Left ventricle myocardium superior (tissue), 1 donor: ENCODE data around the gene DPYSL4. TPM values are rescaled to one million over a fixed set of nuclear protein-coding genes. Genes with fewer than 3 reads are reported as not detected.
A peak's percentile ranks its signal among the peaks of the same experiment; 100 is the strongest.
"Not testable (repeated sequence)": the region's sequence is repeated elsewhere in the genome, so short reads cannot be mapped to it uniquely, and the experiment has no call there.

Experiments
- ATAC-seq: fragments of 200-7000 bp; cut with Tn5 transposase; one replicate; pipeline ENCODE4 v1.9.1; 2020; ENCODE audit warnings: mild to moderate bottlenecking, moderate library complexity
- DNase-seq: peaks from one replicate; pipeline ENCODE4 v3.0.0-alpha.2; 2020
- intact Hi-C: fragments of 100-400 bp; cut with micrococcal nuclease; formaldehyde crosslinking; loops from one replicate; pipeline ENCODE4 v1.11.0; 2022
- total RNA-seq: library from RNA; stranded (reverse); fragmentation: NEBNext Ultra II Directional; extraction: Animal tissue kit (Norgen Biotek cat#: 25700); gene quantifications from one replicate; pipeline ENCODE4 v1.2.1, GENCODE V29; 2021
- donor health status: DM: no; HTN: yes; CAD: no; lungs with severe emphysema.

Gene DPYSL4
- total RNA-seq, 1 donor from 2014 or later, result 45.2 TPM

DNA sequence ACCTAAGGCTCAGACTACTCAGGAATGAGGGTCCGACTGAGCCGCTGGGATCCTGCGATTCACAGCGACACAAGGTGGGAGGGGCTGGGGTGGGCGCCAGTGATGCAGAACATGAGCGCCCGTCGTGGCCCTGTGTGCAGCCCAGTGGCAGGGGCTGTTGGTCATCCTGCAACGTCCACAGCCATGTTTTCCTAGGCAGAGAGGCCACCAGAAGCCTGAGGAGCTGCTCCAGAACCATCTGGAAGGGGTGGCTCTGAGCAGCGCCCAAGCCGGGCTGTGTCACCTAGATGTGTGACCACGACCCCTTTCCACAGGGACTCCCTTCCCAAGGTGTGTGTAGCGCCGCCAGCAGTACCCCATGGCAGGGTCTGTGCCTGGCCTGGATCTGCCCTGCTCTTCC, 24.5 kb downstream of the DPYSL4 start:
- intact Hi-C loops, result no loop called here
- ATAC-seq (no peak), DNase-seq (peak; percentile 24)

DNA sequence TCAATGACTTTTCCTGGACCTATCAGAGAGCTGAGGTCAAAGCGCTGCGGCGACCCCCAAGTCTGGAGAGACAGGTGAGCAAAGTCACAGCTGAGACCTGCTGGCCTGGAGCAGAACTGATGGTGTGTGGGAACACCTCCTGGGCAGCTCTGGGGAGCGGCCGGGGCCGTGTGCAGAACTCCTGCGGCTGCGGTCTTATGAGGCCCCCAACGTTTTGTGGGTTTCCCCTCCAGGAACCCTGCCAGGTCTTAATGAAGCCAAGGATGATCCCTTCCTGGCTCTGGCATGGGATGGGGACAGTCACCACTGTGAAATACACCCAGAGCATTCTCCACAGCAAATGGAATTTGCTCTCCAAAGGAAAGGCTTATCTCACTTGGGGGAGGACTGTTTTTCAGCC, 26.1 kb downstream of the DPYSL4 start:
- intact Hi-C loops, result no loop called here
- ATAC-seq, result no peak
- peak; percentile 15 for DNase-seq

DNA sequence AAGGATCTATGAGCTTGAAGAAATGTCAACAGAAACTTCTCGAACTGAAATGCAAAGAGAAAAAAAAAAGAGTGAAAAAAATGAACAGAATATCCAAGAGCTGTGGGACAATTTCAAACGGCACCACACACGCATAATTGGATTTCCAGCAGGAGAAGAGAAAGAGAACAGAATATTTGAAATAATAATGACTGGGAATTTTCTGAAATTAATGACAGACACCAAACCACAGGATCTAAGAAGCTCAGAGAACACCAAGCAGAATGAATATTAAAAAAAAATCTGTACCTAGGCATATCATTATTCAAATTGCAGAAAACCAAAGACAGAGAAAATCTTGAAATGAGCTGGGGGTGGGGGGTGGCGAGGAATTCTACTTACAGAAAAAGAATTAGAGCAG, 27.2 kb downstream of the DPYSL4 start:
- DNase-seq, result no peak
- intact Hi-C loops, result no loop called here
- ATAC-seq, result no peak

DNA sequence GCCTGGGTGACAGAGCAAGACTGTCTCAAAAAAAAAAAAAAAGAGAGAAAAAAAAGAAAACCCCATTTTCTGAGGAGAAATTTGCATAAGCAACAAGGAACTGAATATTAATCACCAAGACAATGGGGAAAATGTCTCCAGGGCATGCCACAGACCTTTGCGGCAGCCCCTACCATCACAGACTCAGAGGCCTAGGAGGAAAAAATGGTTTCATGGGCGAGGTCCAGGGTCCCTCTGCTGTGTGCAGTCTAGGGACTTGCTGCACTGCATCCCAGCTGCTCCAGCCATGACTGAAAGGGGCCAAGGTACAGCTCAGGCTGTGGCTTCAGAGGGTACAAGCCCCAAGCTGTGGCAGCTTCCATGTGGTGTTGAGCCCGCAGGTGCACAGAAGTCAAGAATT, 29.7 kb downstream of the DPYSL4 start:
- peak; percentile 2 for DNase-seq
- ATAC-seq, intact Hi-C loops: not testable (repeated sequence)

DNA sequence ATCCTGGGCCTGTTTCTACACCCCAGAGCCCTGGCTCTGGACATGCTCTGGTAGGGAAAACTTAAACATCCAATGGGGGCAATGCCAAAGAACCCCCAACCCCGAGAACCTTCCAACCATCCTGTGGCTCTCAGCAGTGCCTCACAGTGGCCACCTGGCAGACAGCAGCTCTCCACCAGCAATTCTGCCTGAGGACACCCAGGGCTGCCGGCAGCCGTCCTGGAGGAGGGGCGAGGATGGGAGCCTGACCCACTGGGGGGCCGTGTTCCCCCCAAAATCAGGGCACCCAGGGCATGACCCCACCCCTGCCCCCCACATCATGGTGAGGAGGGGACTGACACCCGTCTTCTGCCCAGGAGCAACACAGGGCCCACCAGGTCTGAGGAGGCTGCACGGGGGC, 32.7 kb downstream of the DPYSL4 start:
- no peak for DNase-seq
- intact Hi-C loops, result no loop called here
- no peak for ATAC-seq

DNA sequence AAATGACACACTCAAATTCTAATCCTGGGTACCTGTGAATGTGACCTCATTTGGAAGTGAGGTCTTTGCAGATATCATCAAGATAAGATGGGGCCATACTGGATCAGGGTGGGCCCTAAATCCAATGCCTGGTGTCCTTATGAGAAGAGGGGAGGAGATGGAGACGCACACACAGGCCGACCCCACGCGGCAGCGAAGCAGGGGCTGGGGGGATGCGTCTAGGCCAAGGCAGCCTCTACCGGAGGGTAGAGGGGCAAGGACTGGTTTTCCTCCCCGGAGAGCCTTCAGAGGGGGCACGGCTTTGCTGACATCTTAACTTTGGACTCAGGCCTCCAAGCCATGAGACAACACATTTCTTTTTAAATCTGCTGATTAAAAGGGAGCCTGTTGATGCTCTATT, 33.3 kb downstream of the DPYSL4 start:
- intact Hi-C loops, result loop anchor here (10.0 kb wide), 1 partner anchor 235 kb away; no protein-coding TSS in a partner anchor
- no peak for ATAC-seq
- DNase-seq, result no peak

DNA sequence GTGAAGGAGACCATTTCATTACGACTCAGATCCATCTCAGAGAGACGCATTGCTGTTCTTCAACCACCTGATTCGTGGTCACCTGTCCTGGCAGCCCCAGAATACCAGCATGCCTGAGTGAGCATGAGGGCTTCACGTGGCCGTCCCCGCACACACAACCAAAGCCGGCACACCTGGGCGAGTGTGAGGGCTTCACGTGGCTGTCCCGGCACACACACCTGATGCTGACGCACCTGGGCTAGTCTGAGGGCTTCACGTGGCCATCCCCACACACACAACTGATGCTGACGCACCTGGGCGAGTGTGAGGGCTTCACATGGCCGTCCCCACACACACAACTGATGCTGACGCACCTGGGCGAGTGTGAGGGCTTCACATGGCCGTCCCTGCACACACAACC, 34.2 kb downstream of the DPYSL4 start:
- not testable (repeated sequence) for ATAC-seq, DNase-seq
- intact Hi-C loops, result loop anchor here (10.0 kb wide), 1 partner anchor 234 kb away; no protein-coding TSS in a partner anchor

DNA sequence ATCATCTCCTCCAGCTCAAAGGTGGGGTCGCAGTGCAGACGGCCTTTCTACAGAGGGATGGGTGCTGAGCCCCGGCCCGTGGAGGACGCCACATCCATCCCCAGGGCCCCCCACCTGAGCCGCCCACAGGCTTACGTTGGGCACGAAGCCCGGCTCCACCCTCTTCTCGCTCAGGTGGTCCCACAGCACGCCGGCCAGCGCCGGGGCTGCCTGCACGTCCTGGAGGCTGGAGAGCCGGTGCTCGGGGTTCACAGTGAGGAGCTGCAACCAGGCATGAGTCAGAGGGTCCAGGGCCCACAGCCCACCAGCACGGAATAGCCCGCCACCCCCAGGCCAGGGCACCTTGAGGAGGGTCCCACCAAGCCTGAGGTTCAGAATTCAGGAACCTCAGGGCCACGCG, 36.0 kb downstream of the DPYSL4 start:
- DNase-seq (no peak), ATAC-seq (no peak)
- intact Hi-C loops, result loop anchor here (10.0 kb wide), 1 partner anchor 232 kb away; no protein-coding TSS in a partner anchor

DNA sequence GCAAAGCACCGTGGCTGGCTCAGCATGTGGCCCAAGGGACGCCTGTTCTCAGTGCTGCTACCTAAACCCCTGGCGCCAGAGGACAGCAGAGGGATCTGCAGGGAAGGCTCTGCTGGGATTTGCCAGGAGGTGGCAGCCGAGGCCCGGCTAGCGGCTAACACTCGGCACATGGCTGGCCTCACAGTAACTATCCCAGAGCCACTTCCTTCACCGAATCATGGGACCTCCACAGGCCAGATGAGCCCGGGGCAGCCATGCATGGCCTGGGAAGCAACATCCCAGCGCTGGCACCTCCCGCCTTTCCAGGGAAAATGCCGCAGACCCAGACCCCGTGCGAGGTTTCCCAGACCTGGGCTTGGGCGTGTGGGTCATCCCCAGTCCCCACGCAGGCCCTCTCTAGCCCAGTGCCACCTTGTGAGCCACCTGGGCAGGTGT, 36.4 kb downstream of the DPYSL4 start:
- intact Hi-C loops, result loop anchor here (10.0 kb wide), 1 partner anchor 232 kb away; no protein-coding TSS in a partner anchor
- ATAC-seq, result peak; percentile 97
- peak; percentile 88 for DNase-seq

DNA sequence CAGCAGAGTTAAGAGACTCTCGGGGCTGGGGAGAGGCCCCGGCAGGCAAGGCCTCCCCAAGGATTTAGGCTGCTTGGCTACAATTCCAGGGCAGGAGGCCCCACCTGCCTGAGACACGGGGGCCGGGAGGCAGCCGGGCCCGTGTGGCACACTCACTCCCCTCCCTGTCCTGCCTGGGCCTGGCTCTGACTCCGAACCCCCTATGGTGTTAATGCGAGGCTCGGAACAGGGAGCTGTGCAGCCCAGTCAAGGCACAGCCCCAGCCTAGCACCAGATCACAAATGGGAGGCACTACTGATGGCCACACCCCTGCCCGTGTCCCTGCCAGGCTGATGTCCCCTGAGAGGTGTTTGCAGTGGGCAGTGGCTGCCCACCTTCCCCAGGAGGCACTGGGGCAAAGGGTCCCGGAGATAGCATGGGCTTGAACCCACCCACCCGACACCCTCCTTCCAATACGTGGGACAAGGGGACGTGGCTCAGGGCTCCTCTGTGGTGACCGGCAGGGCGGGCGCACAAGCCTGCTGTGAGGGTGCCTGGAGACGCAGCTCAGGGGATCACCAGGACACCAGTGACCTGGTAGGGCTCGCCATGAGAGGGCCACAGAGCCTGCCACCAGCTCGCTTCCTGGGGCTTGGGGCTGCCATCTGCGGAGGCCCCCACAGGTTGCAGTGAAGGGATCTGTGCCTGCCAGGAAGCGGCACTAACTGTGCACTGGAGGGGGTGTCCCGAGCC, 37.0 kb downstream of the DPYSL4 start:
- intact Hi-C loops, result loop anchor here (10.0 kb wide), 1 partner anchor 231 kb away; no protein-coding TSS in a partner anchor
- ATAC-seq (peak; percentile 6), DNase-seq (no peak)

DNA sequence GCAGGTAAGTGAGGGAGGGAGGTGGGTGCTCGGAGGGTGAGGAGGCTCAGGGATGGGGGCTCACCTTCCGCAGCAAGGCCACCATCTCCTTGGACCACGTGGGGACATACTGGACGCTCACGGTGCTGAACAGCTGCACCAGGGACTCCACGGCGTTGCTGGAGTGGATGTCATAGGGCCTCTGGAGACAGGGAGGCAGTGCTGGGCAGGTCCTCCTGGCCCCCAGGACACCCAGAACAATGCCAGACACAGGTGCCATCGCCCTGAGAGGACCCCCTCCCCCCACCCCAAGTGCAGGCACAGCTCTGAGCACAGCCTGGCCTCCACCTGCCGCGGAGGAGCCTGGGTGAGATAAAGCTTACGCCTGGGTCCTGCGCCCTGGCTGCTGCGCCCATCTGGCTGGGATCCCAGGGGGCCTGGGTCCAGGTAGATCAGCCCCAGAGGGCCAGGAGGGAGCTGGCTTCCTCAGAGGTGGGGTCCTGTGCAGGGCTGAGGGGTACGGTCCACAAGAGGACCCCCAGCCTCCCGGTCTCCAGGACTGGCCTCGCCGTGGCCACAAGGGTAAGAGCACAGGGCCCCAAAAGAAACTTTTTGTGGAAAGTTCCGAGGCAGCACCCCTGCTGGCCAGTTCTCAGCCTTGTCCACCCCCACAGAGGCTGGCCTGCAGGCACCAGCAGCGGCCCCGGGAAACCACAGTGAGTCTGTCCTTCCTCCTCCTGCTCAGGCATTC, 37.8 kb downstream of the DPYSL4 start:
- DNase-seq, result no peak
- ATAC-seq, result no peak
- intact Hi-C loops, result loop anchor here (5.0 to 10.0 kb wide), 2 partner anchors 128 to 230 kb away; no protein-coding TSS in a partner anchor

DNA sequence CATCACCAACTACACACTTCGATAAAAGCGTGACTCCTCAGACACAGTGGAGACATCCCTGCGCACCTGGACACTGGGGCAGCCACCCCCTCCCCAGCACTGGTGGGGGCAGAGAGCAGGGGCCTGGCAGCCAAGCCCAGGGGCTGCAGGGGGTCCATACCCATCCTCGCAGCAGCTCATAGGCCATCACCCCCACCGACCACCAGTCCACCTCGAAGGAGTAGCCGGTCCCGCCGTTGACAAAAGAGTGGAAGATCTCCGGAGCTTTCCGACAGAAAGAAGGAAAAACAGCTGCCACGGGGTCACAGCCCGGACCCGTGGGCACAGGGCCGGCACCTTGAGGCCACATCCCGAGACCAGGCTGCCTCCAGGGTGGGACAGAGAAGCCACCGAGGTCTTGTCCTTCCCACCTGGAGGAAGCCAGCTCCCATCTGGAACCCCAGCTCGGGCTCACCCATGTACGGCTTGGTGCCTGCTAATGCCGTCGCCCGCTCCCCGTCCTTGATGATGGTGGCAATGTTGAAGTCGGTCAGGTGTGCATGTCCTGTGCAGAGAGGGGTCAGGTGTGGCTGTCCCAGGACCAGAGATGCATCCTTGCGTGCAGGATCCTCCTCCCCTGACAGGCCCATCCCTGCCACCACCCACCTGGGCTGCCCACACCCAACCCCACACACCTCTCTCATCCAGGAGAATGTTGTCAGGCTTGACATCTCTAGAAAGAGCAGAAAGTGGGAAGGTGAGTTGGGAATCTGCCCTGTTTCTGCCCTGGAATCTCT, 38.5 kb downstream of the DPYSL4 start:
- no peak for DNase-seq
- intact Hi-C loops, result loop anchor here (5.0 to 10.0 kb wide), 2 partner anchors 127 to 230 kb away; no protein-coding TSS in a partner anchor
- ATAC-seq, result no peak

DNA sequence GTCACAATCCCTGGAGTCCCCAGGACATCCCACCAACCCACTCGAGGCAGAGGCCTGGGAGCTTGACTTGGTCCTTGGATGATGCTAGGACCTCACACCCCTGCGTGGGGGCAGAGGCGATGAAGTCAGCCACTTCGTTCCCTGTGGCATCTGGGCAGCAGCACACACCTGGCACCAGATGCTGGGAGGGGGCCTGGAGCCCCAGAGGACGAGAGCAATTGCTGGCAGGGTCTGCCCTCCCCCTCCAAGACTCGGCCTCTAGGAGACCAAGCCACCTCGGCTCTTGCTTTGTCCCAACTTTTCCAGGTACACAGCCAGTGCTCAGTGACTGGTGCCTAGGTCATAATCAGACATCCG, 39.1 kb downstream of the DPYSL4 start:
- DNase-seq (no peak), ATAC-seq (no peak)
- intact Hi-C loops, result loop anchor here (5.0 to 10.0 kb wide), 2 partner anchors 126 to 229 kb away; no protein-coding TSS in a partner anchor

DNA sequence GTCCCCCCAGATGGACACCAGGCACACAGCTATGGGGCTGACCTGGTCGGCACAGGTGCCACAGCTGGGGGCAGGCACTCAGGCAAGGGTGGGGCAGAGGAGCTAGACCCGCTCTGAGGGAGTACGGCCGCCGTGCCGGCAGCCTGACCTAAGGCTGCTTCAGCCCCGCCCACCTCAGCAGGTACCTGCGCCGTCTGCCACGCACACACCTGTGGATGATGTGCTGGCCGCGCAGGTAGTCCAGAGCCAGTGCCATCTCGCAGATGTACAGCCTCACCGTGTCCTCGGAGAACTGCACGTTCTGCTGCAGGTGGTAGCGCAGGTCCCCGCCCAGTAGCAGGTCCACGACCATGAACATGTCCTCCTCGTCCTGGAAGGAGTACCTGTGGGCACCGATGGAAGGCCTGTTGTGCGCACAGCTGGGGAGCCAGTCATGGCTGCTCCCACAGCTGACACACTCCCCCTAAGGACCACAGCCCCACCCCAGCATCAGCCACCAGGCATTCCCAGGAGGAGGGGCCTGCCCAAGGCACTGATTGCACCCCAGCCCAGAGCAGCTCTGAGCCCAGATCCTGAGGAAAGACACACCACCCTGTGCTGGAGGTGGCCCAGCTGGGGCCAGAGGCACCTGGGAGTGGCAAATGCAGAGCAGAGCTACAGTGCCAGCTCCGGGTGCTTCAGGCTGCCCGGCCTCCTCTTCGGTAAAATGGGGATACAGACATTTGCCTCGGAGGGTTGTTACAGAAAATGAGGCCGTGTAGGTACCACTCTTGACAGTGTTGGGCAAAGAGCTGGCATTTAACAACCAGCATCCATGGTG, 40.0 kb downstream of the DPYSL4 start:
- no peak for DNase-seq
- intact Hi-C loops, result loop anchor here (5.0 to 10.0 kb wide), 2 partner anchors 126 to 228 kb away; no protein-coding TSS in a partner anchor
- ATAC-seq, result no peak

DNA sequence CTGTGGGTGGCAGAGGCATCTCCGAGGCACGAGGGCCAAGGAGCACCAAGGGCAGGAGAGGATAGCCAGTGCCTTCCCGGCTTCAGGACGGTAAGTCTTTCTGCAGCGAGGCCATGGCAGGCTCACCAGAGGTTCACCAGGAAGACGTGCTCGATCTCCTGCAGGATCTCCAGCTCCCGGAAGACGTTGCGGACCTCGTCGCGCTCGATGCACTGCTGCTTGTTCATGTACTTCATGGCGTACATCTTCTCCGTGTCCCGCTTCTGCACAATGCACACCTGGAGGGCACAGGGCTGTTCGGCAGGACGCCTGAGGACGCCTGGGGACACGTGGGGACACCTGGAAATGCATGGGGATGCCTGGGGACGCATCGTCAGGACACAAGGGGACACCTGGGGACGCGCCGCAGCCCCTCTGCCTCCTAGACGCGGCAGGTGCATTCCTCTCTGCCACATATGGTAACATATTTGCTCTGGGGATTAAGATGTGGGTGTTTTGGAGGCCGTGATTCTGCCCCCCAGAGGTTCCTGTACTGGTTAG, 41.2 kb downstream of the DPYSL4 start:
- DNase-seq, result no peak
- ATAC-seq, result no peak
- intact Hi-C loops, result loop anchor here (5.0 to 10.0 kb wide), 2 partner anchors 124 to 227 kb away; no protein-coding TSS in a partner anchor

DNA sequence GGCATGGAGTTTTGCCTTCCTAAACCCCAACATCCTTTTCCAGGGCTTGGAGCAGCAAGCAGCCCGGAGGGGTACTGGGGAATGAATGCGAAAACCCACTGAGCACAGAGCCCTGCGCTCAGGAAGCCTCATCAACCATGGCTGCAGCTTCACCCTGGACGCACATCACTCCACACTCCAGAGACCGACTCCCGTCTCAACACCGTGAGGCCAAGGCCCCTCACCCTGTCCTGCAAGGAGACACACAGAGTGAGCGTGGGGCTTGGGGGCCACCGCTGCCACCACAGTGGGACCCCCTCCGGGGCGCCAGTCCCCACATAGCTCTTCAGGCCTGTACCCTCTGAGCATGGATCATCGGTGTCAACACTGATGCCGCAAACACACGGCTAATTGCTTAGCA, 41.9 kb downstream of the DPYSL4 start:
- no peak for DNase-seq
- intact Hi-C loops, result loop anchor here (5.0 to 10.0 kb wide), 2 partner anchors 124 to 226 kb away; no protein-coding TSS in a partner anchor

DNA sequence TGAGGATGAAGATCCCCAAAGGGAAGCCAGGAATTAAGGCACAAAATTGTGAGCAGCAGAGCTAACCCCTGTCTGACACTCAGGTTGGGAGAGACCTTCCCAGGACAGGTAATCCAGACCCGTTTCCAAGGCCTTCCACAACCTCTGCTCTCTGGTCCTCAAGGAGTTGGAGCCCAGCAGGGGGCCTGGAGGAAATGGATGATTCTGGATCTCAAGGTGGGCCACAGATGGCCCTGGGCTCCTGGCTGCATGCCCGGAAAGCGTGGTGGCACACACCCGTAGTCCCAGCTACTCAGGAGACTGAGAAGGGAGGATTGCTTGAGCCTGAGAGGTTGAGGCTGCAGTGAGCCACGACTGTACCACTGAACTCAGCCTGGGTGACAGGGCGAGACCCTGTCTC, 42.3 kb downstream of the DPYSL4 start:
- DNase-seq, result no peak
- intact Hi-C loops, result loop anchor here (5.0 to 10.0 kb wide), 2 partner anchors 123 to 226 kb away; no protein-coding TSS in a partner anchor
- no peak for ATAC-seq

More for the DNA sequence above, 41.9 kb downstream of the DPYSL4 start:
- no peak for ATAC-seq
